Measurements from ENCODE around the gene PLEKHA1. TPM values are rescaled to one million over a fixed set of nuclear protein-coding genes. Genes with fewer than 3 reads are reported as not detected.

The PLEKHA1 gene
- total RNA-seq, 4 donors from 2014 or later = 19.2 to 52.2 (median 35.0) TPM

DNA sequence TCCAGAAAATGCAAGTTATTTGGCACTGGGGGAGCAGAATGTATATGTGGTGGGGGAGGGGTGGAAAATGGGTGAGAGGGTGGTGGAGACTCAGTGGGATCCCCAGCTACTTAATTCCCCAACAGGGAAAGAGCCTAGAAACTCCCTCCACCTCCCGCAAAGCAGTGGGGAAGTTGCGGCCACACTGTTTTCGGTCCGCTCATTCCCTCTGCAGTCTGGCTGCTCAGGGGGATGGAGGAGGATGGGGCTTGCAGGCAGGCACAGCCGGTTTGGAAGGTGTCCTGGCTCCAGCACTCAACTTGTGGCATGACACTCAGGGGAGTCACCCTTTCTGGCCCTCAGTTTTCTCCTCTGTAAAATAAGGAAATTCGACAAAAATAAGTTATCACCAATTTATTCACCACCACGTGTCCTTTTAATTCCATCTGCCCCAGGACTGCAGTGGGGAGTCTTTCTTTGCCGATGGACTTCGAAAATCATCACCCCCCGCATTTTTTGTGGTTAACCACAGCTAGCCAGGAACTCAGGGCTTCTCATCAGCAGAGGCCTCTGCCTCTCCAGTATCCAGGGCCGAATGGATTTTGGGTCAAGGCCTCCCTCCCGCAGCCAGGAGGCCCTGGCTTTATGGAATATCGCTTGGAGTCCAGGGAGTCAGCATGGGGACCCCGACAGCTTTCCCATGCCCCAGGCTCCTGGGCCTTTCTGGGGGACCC is 85.2 kb downstream of the PLEKHA1 start:
- peak overlapping the region in 2 of 4 donors; percentile 72 to 89 for H3K27ac ChIP-seq
- DNase-seq (ENCODE audit: low spot score in 2 of 2) = no peak
- no peaks in the 10 kb centered on the region for H3K9me3 ChIP-seq
- TF ChIP-seq, protein P1, sequence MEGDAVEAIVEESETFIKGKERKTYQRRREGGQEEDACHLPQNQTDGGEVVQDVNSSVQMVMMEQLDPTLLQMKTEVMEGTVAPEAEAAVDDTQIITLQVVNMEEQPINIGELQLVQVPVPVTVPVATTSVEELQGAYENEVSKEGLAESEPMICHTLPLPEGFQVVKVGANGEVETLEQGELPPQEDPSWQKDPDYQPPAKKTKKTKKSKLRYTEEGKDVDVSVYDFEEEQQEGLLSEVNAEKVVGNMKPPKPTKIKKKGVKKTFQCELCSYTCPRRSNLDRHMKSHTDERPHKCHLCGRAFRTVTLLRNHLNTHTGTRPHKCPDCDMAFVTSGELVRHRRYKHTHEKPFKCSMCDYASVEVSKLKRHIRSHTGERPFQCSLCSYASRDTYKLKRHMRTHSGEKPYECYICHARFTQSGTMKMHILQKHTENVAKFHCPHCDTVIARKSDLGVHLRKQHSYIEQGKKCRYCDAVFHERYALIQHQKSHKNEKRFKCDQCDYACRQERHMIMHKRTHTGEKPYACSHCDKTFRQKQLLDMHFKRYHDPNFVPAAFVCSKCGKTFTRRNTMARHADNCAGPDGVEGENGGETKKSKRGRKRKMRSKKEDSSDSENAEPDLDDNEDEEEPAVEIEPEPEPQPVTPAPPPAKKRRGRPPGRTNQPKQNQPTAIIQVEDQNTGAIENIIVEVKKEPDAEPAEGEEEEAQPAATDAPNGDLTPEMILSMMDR (IDR thresholded peaks at IDR 0.05) = no peak
- no peak for TF ChIP-seq POLR2A (IDR thresholded peaks at IDR 0.05)
- TF ChIP-seq EP300 (IDR thresholded peaks at IDR 0.05) = no peak
- 71 to 72% methylated on average over 14 of the region's 14 CpGs for WGBS, 2 donors
- H3K27me3 ChIP-seq = no peaks in the 10 kb centered on the region
- peaks cover 0 to 46% (median 14%) of the 10 kb centered on the region in 4 donors for H3K4me1 ChIP-seq
- no peak overlapping the region for H3K4me3 ChIP-seq
- no peaks in the 10 kb centered on the region for H3K36me3 ChIP-seq

DNA sequence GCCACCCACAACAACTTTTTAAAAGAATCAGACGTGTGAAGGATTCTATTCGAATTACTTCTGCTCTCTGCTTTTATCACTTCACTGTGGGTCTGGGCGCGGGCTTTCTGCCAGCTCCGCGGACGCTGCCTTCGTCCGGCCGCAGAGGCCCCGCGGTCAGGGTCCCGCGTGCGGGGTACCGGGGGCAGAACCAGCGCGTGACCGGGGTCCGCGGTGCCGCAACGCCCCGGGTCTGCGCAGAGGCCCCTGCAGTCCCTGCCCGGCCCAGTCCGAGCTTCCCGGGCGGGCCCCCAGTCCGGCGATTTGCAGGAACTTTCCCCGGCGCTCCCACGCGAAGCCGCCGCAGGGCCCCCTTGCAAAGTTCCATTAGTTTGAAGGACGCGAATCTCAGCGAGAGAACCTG is 86.4 kb downstream of the PLEKHA1 start:
- Histone ChIP-seq H3K4me1 (peaks cover 0 to 46% (median 14%) of the 10 kb centered on the region in 4 donors), H3K4me3 (peak overlapping the region; percentile 53 to 89 (median 60)), H3K9me3 (no peaks in the 10 kb centered on the region), H3K27me3 (no peaks in the 10 kb centered on the region), H3K36me3 (no peaks in the 10 kb centered on the region), H3K27ac (peak overlapping the region; percentile 67 to 89 (median 72))
- no peak for DNase-seq (ENCODE audit: low spot score in 2 of 2)
- WGBS, 2 donors = 1 to 2% methylated on average over 31 to 38 of the region's 40 CpGs
- TF ChIP-seq, protein P1 (IDR thresholded peaks at IDR 0.05) = no peak
- TF ChIP-seq POLR2A (IDR thresholded peaks at IDR 0.05) (no peak), EP300 (IDR thresholded peaks at IDR 0.05) (no peak)

DNA sequence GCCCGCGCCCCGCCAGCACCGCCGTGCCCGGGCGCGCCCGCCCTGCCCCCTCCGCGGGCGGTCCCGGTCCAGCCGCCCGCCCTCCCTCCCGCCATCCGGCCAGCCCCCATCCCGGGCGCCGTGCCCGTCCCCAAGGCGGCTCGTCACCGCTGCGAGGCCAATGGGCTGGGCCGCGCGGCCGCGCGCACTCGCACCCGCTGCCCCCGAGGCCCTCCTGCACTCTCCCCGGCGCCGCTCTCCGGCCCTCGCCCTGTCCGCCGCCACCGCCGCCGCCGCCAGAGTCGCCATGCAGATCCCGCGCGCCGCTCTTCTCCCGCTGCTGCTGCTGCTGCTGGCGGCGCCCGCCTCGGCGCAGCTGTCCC is 86.8 kb downstream of the PLEKHA1 start, which contains the start of gene HTRA1:
Gene HTRA1 (plus strand): TSS at position 187 of the 362 bp plus-strand sequence. CDS start 100 bp downstream, at position 287.
- peaks cover 0 to 46% (median 14%) of the 10 kb centered on the region in 4 donors for H3K4me1 ChIP-seq
- 0% methylated on average over 6 to 28 of the region's 56 CpGs for WGBS, 2 donors
- peak; percentile 45 to 66 for DNase-seq (ENCODE audit: low spot score in 2 of 2)
- H3K9me3 ChIP-seq = no peaks in the 10 kb centered on the region
- no peaks in the 10 kb centered on the region for H3K27me3 ChIP-seq
- H3K36me3 ChIP-seq = no peaks in the 10 kb centered on the region
- H3K27ac ChIP-seq = peak within 1 kb of the TSS; percentile 67 to 90 (median 82)
- H3K4me3 ChIP-seq = peak within 1 kb of the TSS; percentile 54 to 93 (median 78)
- TF ChIP-seq POLR2A (IDR thresholded peaks at IDR 0.05) = peak; percentile 49 to 52
- TF ChIP-seq, protein P1 (IDR thresholded peaks at IDR 0.05) = no peak
- TF ChIP-seq EP300 (IDR thresholded peaks at IDR 0.05) = peak in 1 of 2 donors; percentile 34

DNA sequence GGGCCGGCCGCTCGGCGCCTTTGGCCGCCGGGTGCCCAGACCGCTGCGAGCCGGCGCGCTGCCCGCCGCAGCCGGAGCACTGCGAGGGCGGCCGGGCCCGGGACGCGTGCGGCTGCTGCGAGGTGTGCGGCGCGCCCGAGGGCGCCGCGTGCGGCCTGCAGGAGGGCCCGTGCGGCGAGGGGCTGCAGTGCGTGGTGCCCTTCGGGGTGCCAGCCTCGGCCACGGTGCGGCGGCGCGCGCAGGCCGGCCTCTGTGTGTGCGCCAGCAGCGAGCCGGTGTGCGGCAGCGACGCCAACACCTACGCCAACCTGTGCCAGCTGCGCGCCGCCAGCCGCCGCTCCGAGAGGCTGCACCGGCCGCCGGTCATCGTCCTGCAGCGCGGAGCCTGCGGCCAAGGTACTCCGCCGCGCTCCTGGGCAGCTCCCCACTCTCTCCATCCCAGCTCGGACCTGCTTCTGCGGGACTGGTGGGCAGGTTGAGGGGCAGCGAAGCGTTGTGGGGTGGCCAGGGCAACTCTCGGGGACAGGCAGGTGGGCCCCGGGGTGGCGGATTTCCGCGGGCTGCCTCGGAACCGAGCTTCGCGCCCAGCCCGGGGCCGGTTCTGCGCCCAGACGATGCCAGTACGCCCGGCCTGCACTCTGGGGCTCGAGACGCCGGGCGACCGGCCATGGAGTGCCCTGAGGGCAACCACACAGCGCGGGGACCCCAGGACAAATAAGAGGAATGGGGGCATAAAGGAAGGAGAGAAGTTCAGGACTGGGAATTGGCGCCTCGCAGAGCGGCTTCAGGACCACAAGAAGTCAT is 87.4 kb downstream of the PLEKHA1 start:
- TF ChIP-seq POLR2A (IDR thresholded peaks at IDR 0.05) (no peak), EP300 (IDR thresholded peaks at IDR 0.05) (no peak)
- TF ChIP-seq, protein P1 (IDR thresholded peaks at IDR 0.05) = peak in 1 of 5 experiments; percentile 28
- 0 to 1% methylated on average over 15 to 52 of the region's 95 CpGs for WGBS, 2 donors
- Histone ChIP-seq H3K9me3 (no peaks in the 10 kb centered on the region), H3K4me1 (peaks cover 0 to 50% (median 14%) of the 10 kb centered on the region in 4 donors), H3K27me3 (no peaks in the 10 kb centered on the region), H3K4me3 (peak overlapping the region; percentile 54 to 93 (median 78)), H3K27ac (peak overlapping the region; percentile 57 to 90 (median 82)), H3K36me3 (no peaks in the 10 kb centered on the region)
- DNase-seq (ENCODE audit: low spot score in 2 of 2) = no peak

Measured in tibial nerve (tissue), 4 donors.